Activated CD4-positive, alpha-beta T cell treated with anti-CD3 and anti-CD28 coated beads, Interleukin-10, Interleukin-2, amounts not matched to agents 100 ng/mL and 50 ng/mL, durations not matched to agents 16 hours and 8 hours (primary cell): ENCODE data around the gene TANGO6.

Source experiments
- DNase-seq: peaks from one replicate; pipeline ENCODE4 v3.0.0-alpha.2; 2020

TANGO6 gene

DNA sequence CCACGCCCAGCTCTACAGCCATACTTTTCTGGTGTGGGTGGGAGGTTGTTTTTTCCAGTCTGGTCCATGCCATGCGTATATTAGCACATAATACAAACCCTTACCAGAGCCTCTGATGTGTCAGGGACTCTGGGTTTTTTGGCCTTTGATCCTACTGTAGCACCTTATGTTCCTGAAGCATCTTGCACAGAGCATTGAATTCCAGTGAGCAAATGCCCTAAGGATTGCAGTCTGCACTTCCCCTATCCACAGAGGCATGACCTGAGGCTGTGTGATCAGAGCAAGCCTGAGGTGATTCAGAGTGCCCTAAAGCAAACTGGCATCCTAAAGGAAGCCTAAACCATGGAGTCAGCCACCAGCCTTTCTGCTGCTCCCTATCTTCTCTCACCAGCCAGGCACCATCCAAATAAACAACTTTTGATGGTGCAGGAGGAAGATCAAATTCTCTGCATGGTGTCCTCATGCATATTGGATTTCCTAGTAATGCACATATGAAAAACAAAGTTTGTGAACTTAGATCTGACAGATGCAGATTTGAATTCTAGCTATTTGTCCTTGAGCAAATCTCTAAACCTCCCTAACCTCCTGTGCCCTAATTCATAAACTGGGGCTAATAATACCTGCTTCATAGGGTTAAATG, 220.9 kb downstream of the TANGO6 start:
- DNase-seq = no peak

GRCh38 chr16:69064764-69065313, 221.5 kb downstream of the TANGO6 start:
- no peak for DNase-seq

DNA sequence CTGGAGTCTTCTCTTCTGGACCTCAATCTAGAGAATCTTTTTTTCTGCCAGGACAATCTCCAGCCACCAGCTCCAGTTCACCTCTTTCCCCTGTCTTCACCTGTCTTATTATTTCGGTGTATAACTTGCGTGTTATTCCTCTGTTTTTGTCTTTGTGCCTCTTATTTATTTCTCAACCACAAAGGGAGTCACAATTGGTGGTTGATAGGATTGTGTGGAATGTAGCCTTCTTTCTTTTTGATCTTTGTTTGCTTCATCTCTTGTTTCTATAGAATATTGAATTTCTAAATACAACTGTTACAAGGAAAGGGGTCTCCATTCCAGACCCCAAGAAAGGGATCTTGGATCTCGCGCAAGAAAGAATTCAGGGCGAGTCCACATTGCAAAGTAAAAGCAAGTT, 226.2 kb downstream of the TANGO6 start:
- DNase-seq = no peak

- no peak for DNase-seq
Measured at GRCh38 chr16:69071036-69071435, 227.7 kb downstream of the TANGO6 start.

- DNase-seq = no peak
Measured at GRCh38 chr16:69072640-69072974, 229.3 kb downstream of the TANGO6 start.

DNA sequence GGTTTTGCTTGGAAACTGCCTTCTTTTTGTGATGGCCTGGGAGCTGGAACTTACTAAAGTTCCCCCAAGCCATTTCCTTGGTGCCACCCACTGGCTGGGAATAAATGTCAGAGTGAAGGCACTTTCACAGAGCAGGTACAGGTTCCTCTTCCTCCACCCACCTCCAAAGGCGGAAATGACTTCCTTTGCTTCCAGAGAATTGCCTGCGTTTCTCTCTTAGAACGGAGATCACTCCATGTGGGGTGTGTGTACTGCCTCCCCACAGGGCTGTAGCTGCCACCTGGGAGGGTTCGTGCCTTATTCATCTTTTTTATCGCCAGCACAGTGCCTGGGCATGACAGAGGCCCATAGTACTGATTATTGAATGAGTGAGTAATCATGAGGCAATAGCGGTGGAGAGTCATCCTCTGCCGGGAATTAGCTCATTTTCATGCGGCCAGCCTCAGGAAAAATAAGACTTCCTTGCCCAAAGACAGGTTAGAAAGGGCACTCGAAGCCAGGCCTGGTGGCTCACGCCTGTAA, 229.9 kb downstream of the TANGO6 start:
- no peak for DNase-seq

- DNase-seq = no peak
Measured at GRCh38 chr16:69077251-69077650, 233.9 kb downstream of the TANGO6 start.

- DNase-seq = no peak
Measured at GRCh38 chr16:69078073-69078472, 234.7 kb downstream of the TANGO6 start.

DNA sequence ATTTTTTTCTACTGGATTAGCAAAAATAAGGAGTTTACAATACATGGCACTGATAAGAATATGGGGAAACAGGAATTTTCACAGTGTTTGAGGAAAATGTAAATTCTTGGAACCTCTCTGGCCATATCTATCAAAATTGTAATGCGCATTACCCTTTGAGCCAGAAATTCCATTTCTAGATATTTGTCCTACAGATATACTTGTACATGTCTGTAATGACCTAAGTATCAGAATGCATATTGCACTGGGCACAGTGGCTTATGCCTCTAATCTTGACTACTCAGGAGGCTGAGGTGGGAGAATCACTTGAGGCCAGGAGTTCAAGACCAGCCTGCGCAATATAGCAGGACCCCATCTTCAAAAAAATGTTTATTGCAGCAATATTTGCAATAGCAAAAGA, 236.4 kb downstream of the TANGO6 start:
- no peak for DNase-seq

DNA sequence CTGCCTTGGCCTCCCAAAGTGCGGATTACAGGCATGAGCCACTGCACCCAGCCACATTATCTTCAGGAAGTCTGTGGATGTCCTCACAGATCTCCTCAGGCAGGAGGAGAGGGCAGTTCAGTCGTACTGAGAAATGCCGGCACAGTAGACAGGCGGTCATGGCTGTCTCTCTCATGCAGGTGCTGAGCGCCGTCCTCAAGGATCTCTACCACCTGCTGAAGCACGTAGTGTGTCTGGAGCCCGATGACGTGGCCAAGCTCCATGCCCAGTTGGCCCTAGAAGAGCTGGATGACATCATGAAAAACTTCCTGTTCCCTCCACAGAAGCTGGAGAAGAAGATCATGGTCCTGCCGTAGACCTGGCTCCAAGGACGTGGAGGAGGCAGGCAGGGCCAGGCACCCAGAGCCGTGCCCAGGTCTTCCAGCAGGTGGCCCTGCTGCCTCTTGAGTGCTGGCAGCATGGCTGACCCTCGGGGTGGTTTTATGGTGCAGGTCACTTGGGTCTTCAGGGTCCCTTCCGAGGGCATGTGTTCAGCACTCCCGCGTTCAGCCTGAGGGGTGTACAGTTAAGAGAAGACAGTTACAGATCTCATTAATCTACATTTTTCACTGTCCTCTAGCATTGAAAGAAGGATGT, 240.1 kb downstream of the TANGO6 start:
- no peak for DNase-seq

- DNase-seq = no peak
Measured at GRCh38 chr16:69084289-69084688, 241.0 kb downstream of the TANGO6 start.

DNA sequence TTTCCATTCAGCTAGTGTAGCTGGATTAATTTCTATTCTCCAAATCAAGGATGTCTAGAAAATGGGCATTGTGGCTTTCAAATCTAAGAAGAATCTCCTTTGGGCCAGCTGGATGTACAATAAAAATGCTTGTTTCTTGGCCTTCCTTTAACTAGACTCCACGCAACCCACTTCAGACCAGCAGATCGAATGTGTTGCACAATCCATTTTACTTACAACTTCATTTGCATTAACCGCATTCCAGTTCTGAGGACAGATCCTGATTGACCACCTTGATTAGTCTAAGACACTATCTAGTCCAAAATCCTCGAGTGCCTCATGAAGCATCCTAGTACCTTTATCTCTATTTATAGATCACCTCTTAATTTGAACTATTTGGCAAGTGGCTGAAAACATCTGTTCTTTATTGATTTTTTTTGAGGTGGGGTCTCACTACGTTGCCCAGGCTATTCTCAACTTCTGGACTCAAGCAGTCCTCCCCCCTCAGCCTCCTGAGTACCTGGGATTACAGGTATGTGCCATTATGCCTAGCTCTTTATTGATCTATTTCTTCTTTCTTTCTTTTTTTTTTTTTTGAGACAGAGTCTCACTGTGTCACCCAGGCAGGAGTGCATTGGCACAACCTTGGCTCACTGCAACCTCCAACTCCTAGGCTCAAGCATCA, 241.8 kb downstream of the TANGO6 start:
- DNase-seq = no peak

GRCh38 chr16:69087161-69087581, 243.8 kb downstream of the TANGO6 start:
- DNase-seq = no peak

- no peak for DNase-seq
Measured at GRCh38 chr16:69088684-69089083, 245.4 kb downstream of the TANGO6 start.

DNA sequence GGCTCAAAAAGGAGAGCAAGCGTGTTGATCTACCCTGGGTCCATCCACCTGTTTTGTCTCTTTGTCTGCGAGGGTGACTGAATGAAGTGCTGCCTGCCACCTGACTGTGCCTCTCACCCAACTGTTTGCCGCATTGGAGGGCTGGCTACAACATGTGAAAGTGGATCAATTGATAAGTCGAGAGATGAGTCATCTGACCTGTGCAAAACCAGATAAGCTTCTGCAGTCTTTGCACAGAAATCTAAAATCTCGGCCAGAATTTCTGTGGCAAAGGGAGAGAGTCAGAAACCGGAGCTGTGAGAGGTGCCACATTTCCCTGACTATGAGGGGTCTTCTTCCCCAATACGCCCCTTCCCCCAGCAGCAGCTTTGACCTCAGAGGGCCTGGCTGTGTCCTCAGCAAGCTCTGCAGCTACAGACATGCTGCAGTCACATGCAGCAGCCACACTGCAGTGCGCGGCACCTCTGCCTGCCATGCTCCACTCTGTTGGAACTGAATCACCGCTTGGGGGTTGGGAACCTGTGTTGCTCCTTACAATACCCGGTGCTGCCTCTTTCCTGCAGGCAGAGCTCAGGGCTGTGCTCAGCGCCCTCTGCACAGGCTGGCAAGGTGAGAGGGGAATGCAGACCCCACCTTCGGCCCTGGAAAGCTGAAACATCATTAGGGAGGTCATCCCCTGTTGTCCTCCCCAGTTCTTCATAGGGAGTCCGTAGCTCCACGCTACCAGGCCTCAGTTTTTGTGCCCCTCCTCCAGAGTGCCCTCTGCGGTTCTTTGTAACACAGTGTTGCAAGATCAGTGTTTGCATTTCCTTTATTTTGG, 246.0 kb downstream of the TANGO6 start:
- peak; percentile 82 for DNase-seq

DNA sequence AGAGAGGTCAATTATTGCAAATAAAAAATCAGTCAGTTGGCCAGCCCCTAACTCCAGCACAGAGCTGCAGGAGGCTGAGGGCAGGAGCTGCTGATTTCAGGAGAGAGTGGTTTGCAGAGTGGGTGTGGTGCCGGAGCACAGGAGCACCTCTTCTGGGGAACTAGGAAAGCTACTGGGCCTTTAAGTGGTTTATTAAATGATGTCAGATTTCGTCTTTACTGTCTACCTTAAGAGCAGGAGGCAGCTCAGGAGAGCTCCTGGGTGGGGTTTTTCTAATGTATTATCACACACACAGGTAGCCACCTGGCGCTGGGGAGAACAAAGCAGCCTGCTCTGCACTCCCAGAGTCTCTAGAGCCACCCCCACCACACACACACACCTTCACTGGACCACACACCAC, 250.6 kb downstream of the TANGO6 start:
- no peak for DNase-seq

GRCh38 chr16:69094501-69094900, 251.2 kb downstream of the TANGO6 start:
- DNase-seq = no peak

DNA sequence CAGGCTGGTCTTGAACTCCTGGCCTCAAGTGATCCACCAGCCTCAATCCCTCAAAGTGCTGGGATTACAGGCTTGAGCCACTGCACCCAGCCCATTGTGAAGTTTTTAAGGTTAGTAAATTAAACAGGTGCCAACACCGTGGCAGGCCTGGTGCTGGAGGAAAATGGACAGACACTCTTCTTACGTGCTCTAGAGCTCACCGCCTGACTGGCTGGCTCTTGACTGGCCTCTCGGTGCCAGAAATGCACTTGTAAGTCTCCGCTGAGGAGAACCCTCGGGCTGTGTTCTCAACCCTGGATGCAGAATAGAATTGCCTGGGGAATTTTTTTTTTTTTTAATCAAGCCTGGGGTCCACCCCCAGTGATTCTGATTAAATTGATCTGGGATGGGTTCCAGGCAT, 251.9 kb downstream of the TANGO6 start:
- DNase-seq = no peak

- DNase-seq = no peak
Measured at GRCh38 chr16:69100071-69100691, 256.9 kb downstream of the TANGO6 start.

DNA sequence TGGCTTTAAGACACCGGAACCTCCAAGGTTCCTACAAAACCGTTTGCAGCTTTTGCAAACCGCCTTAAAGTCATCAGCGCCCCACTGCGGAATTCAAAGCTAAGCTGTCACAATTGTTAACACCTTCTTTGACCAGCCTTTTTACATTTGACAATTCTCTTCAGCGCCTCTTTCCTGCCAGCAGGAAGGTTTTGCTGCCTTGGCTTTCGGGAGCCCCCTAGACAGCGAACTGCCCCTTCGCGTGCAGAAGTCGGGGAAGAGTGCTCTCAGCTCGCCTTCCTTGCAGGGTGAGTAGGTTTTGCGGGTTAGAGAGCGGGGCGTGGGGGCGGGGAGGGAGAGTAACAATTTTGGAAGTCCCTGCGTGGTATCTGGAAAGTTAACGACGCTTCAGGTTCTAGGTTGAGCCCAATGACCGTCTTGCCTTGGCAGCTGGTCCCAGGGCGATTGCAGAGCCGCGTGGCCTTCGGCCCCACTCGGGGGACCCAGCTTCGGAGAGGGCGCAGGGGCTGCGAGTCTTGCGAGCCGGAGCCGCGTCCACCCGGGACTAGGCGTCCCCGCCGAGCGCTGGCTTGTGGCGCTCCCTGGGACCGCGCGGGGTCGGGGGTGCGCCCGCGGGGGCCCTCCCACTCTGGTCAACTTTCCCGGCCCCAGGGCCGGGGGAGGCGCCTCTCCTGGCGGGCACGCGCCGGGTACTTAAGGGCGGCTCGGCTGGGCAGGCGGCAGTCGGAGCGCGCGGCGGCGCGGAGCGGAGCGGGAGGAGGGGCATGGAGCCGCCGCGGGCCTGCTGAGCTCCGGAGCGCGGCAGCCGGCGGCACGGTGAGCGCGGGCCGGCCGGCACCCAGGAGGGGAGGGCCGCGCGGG, 262.4 kb downstream of the TANGO6 start, which contains the start of gene HAS3:
TSS of gene HAS3 (plus strand) at position 153 of the 861 bp plus-strand sequence. CDS start 3,743 bp downstream, outside the sequence.
- DNase-seq = peak; percentile 46
